Breast epithelium (tissue), 3 donors: ENCODE data around the gene DHFR2.

ENCODE experiments used
- POLR2A ChIP-seq: fragments of 450-650 bp; IDR thresholded peaks from one replicate; pipeline ENCODE4 v1.6.1; 2016; ENCODE audit warnings: antibody characterized with exemption, mild to moderate bottlenecking, moderate library complexity
- TF ChIP-seq, protein P1 (sequence below), 3 donors: fragments of 450-650 bp; IDR thresholded peaks; one replicate each; pipeline ENCODE4 v1.5.1; 2016 to 2017; ENCODE audit warnings: antibody characterized with exemption in 3 of 3, mild to moderate bottlenecking in 3 of 3, moderate library complexity in 3 of 3

- TF ChIP-seq, protein P1, sequence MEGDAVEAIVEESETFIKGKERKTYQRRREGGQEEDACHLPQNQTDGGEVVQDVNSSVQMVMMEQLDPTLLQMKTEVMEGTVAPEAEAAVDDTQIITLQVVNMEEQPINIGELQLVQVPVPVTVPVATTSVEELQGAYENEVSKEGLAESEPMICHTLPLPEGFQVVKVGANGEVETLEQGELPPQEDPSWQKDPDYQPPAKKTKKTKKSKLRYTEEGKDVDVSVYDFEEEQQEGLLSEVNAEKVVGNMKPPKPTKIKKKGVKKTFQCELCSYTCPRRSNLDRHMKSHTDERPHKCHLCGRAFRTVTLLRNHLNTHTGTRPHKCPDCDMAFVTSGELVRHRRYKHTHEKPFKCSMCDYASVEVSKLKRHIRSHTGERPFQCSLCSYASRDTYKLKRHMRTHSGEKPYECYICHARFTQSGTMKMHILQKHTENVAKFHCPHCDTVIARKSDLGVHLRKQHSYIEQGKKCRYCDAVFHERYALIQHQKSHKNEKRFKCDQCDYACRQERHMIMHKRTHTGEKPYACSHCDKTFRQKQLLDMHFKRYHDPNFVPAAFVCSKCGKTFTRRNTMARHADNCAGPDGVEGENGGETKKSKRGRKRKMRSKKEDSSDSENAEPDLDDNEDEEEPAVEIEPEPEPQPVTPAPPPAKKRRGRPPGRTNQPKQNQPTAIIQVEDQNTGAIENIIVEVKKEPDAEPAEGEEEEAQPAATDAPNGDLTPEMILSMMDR (IDR thresholded peaks at IDR 0.05): no peak
- no peak for TF ChIP-seq POLR2A
Observed at GRCh38 chr3:94101860-94102259, 39.1 kb upstream of the DHFR2 start.
